Measurements from ENCODE around the gene HSP90AB1.

- TF ChIP-seq POLR2A (IDR thresholded peaks at IDR 0.05) (no peak), CTCF (IDR thresholded peaks at IDR 0.05) (no peak)
These were observed 12.0 kb downstream of the HSP90AB1 start for GRCh38 chr6:44258921-44259320.
